Omental fat pad (tissue), 4 donors: Measurements from ENCODE around the gene KRTAP20-3. TPM values are rescaled to one million over a fixed set of nuclear protein-coding genes. Genes with fewer than 3 reads are reported as not detected.

Experiments
- ATAC-seq: fragments of 150-250 bp; one replicate; pipeline ENCODE4 v1.9.1; 2016; ENCODE audit warnings: mild to moderate bottlenecking, moderate library complexity; ENCODE audit not compliant: low FRiP score
- DNase-seq: peaks from one replicate; pipeline ENCODE4 v3.0.0-alpha.2; 2019; ENCODE audit warnings: low spot score
- total RNA-seq, 4 donors: library from RNA; depleted of rRNA; stranded (reverse); fragments of >200 nt; gene quantifications; one replicate each; pipeline ENCODE4 v1.1.0, GENCODE V29; 2016
- TF ChIP-seq, protein P1 (sequence below), 3 donors: fragments of 450-650 bp; IDR thresholded peaks; one replicate each; pipeline ENCODE4 v1.5.1; 2016 to 2017; ENCODE audit warnings: antibody characterized with exemption in 3 of 3, mild to moderate bottlenecking in 3 of 3, moderate library complexity in 2 of 3

The KRTAP20-3 gene
- total RNA-seq, 4 donors from 2014 or later: not detected

DNA sequence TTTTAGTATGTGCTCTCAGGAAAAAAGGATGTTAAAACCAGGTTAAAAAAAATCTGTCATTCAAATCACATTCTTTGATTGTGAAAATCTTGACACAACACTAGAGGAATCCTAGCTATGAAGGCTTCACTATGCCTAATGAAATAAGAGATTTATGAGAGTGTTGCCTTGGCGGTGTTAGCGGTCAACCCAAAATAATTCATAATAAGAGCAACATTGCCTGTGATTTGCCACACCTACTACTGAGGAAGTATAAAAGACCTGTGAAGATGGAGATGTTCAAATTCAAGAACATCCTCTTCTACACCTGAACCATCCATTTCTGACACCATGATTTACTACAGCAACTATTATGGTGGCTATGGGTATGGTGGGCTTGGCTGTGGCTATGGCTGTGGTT is 26.5 kb upstream of the KRTAP20-3 start, which contains the start of gene KRTAP20-1:
TSS of gene KRTAP20-1 (plus strand) at position 301 of the 400 bp plus-strand sequence. CDS start at position 331, 30 bp downstream.
- TF ChIP-seq, protein P1, sequence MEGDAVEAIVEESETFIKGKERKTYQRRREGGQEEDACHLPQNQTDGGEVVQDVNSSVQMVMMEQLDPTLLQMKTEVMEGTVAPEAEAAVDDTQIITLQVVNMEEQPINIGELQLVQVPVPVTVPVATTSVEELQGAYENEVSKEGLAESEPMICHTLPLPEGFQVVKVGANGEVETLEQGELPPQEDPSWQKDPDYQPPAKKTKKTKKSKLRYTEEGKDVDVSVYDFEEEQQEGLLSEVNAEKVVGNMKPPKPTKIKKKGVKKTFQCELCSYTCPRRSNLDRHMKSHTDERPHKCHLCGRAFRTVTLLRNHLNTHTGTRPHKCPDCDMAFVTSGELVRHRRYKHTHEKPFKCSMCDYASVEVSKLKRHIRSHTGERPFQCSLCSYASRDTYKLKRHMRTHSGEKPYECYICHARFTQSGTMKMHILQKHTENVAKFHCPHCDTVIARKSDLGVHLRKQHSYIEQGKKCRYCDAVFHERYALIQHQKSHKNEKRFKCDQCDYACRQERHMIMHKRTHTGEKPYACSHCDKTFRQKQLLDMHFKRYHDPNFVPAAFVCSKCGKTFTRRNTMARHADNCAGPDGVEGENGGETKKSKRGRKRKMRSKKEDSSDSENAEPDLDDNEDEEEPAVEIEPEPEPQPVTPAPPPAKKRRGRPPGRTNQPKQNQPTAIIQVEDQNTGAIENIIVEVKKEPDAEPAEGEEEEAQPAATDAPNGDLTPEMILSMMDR (IDR thresholded peaks at IDR 0.05): no peak
- ATAC-seq (no peak), DNase-seq (no peak)

DNA sequence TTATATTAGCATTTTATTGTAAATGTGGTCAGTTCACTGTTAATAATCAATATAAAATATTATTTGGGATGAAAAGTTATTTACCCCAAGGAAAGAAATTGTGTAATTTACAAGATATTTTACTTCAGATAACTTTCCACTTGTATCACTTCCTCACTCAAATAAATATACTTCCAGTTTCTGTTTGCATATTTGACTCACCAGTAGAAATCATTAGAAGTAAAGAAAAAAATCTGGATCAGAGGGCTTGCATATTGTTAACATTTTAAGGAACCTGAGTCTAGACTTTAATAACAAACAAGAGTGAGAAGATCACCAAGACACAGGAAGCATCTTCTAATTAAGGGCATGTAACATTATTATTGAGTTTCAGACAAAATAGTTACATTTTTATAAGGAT is 22.6 kb upstream of the KRTAP20-3 start:
- DNase-seq: no peak
- no peak for ATAC-seq
- TF ChIP-seq, protein P1 (IDR thresholded peaks at IDR 0.05): no peak

- ATAC-seq: no peak
- TF ChIP-seq, protein P1 (IDR thresholded peaks at IDR 0.05): no peak
- no peak for DNase-seq
Measured at GRCh38 chr21:30620522-30620921, 22.1 kb upstream of the KRTAP20-3 start, which contains the start of gene KRTAP20-4. KRTAP20-4 (plus strand) TSS chr21:30620627.

GRCh38 chr21:30623362-30623761 is 19.3 kb upstream of the KRTAP20-3 start:
- TF ChIP-seq, protein P1 (IDR thresholded peaks at IDR 0.05): no peak
- ATAC-seq (peak; percentile 51), DNase-seq (no peak)

DNA sequence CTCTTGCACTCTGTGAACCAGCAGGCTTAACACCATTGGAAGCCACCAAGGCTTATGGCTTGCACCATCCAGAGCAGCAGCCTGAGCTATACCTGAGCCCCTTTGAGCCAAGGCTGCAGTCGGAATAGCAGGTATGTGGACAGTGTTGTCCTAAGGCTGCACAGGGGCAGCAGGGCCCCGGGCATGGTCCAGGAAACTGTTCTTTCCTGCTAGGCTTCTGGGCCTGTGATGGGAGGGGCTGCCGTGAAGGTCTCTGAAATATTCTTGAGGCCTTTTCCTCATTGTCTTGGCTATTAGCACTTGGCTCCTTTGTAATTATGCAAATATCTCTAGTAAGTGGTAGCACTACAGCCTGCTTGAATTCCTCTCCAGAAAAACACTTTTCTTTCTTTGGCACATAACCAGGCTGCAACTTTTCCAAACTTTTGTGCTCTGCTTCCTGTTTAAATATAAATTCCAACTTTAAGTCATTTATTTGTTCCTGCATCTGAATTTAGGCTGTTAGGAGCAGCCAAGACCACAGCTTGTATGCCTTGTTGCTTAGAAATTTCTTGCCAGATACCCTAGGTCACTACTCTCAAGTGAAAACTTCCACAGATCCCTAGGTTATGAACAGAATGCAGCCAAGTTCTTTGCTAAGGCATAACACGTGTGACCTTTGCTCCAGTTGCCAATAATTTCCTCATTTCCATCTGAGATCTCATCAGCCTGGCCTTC is 17.1 kb upstream of the KRTAP20-3 start:
- no peak for ATAC-seq
- TF ChIP-seq, protein P1 (IDR thresholded peaks at IDR 0.05): no peak
- DNase-seq: no peak

GRCh38 chr21:30628109-30628508 is 14.6 kb upstream of the KRTAP20-3 start:
- TF ChIP-seq, protein P1 (IDR thresholded peaks at IDR 0.05): no peak
- DNase-seq: no peak
- no peak for ATAC-seq

GRCh38 chr21:30629200-30629599 is 13.5 kb upstream of the KRTAP20-3 start:
- ATAC-seq (peak; percentile 86), DNase-seq (no peak)
- TF ChIP-seq, protein P1 (IDR thresholded peaks at IDR 0.05): no peak
